Type B pancreatic cell (in vitro differentiated cells): ENCODE measurements around the gene BBS4. TPM values are rescaled to one million over a fixed set of nuclear protein-coding genes. Genes with fewer than 3 reads are reported as not detected.

Experiments
- DNase-seq: peaks from one replicate; pipeline ENCODE4 v3.0.0; 2021; ENCODE audit warnings: mixed read lengths; ENCODE audit not compliant: unreplicated experiment; ENCODE audit errors: extremely low spot score
- H3K27ac Mint-ChIP-seq: 2 replicates; pipeline ENCODE4 v1.8.0; 2021; ENCODE audit warnings: mild to moderate bottlenecking, mixed read lengths
- H3K27me3 Mint-ChIP-seq: 2 replicates; pipeline ENCODE4 v1.8.0; 2021; ENCODE audit warnings: mixed read lengths
- H3K36me3 Mint-ChIP-seq: 2 replicates; pipeline ENCODE4 v1.8.0; 2021; ENCODE audit warnings: mixed read lengths
- H3K4me1 Mint-ChIP-seq: one replicate; pipeline ENCODE4 v1.8.0; 2021; ENCODE audit warnings: mixed read lengths; ENCODE audit not compliant: unreplicated experiment
- H3K4me3 Mint-ChIP-seq: 2 replicates; pipeline ENCODE4 v1.8.0; 2021; ENCODE audit warnings: mild to moderate bottlenecking, mixed read lengths
- H3K9me3 Mint-ChIP-seq: 2 replicates; pipeline ENCODE4 v1.8.0; 2021; ENCODE audit warnings: mixed read lengths
- total RNA-seq: library from RNA; stranded (reverse); gene quantifications from 2 replicates; pipeline ENCODE4 v1.2.1, GENCODE V29; 2021; ENCODE audit warnings: low replicate concordance
- TF ChIP-seq, protein P1 (sequence below): fragments of 200-600 bp; sonication (generic); conservative IDR thresholded peaks from 2 replicates; pipeline ENCODE4 v1.5.0; 2021; ENCODE audit warnings: antibody characterized with exemption, mild to moderate bottlenecking

The BBS4 gene
- total RNA-seq, 1 donor from 2014 or later: 27.6 TPM

DNA sequence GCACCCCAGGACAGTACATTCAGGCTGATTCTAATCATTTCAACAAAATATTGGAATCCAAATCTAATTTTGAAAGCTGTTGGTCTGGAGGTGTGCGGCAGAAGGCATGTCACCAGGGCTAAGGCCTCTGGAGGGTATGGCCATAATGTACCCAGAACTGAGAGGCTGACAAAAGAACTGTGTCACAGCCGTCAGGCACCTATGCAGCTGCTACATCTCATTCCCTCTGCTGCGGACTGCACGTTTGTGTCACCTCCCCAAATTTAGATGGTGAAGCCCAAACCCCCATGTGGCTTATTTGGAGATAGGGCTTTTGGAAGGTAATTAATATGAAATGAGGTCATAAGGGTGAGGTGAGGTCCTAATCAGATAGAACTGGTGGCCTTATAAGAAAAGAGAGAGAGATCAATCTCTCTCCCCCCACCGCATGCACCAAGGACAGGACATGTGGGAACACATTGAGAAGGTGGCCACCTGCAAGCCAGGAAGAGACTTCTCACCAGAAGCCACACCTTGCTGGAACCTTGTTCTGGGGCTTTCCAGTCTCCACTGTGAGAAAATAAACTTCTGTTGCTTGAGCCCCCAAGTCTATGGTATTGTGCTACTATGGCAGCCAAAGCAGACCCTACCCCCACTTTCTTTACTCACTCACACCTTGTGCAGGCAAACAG, 74.7 kb downstream of the BBS4 start:
- TF ChIP-seq, protein P1, sequence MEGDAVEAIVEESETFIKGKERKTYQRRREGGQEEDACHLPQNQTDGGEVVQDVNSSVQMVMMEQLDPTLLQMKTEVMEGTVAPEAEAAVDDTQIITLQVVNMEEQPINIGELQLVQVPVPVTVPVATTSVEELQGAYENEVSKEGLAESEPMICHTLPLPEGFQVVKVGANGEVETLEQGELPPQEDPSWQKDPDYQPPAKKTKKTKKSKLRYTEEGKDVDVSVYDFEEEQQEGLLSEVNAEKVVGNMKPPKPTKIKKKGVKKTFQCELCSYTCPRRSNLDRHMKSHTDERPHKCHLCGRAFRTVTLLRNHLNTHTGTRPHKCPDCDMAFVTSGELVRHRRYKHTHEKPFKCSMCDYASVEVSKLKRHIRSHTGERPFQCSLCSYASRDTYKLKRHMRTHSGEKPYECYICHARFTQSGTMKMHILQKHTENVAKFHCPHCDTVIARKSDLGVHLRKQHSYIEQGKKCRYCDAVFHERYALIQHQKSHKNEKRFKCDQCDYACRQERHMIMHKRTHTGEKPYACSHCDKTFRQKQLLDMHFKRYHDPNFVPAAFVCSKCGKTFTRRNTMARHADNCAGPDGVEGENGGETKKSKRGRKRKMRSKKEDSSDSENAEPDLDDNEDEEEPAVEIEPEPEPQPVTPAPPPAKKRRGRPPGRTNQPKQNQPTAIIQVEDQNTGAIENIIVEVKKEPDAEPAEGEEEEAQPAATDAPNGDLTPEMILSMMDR: no peak
- Mint-ChIP-seq H3K36me3 (peaks cover 30% of the 10 kb centered on the region), H3K9me3 (no peaks in the 10 kb centered on the region), H3K4me1 (no peaks in the 10 kb centered on the region), H3K27me3 (no peaks in the 10 kb centered on the region), H3K27ac (no peak overlapping the region), H3K4me3 (no peak overlapping the region)
- no peak for DNase-seq

DNA sequence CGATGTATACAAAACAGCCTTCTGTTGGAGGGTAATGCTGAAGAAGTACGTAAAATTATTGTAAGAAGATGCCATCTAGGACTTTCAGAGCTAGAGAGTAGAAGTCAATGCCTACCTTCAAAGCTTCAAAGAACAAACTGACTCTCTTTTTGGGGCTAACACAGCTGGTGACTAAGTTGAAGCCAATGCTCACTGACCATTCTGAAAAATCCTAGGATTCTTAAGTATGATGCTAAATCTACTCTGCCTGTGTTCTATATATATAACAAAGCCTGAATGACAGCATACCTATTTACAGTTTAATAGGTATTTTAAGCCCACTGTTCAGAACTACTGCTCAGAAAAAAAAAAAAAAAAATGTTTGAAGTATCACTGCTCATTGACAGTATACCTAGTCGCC, 78.6 kb downstream of the BBS4 start:
- no peaks in the 10 kb centered on the region for H3K4me1 Mint-ChIP-seq
- no peak overlapping the region for H3K27ac Mint-ChIP-seq
- DNase-seq: no peak
- H3K36me3 Mint-ChIP-seq: peaks cover 54% of the 10 kb centered on the region
- H3K27me3 Mint-ChIP-seq: no peaks in the 10 kb centered on the region
- TF ChIP-seq, protein P1: no peak
- H3K4me3 Mint-ChIP-seq: no peak overlapping the region
- H3K9me3 Mint-ChIP-seq: no peaks in the 10 kb centered on the region

DNA sequence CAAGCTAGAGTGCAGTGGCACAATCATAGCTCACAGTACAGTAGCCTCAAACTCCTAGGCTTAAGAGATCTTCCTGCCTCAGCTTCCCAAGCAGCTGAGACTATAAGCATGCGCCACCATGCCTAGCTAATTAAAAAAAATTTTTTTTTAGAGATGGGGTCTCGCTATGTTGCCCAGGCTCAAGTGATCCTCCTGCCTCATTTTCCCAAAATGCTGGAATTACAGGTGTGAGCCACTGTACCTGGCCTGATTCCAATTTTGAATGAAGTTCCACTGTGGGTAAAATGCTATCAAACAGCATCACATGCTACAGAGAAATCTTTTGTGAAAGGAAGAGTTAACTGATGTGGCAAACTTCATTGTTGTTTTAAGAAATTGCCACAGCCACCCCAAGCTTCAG, 80.0 kb downstream of the BBS4 start:
- Mint-ChIP-seq H3K27me3 (no peaks in the 10 kb centered on the region), H3K27ac (no peak overlapping the region), H3K4me3 (no peak overlapping the region), H3K36me3 (peaks cover 54% of the 10 kb centered on the region), H3K4me1 (no peaks in the 10 kb centered on the region), H3K9me3 (no peaks in the 10 kb centered on the region)
- TF ChIP-seq, protein P1: no peak
- no peak for DNase-seq

DNA sequence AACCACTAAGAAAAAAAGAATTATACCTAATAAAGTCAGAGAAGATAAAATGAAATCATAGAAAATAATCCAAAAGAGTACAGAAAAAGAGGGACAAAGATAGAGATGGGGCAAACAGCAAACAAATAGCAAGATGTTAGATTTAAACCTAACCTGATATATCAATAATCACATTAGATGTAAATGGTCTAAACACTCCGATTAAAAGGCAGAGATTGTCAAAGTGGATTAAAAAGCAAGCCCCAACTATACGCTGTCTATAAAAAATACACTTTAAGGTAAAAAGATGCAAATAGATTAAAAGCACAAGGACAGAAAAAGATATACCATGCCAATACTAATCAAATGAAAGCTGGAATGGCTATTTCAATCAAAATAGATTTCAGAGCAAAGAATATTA, 80.8 kb downstream of the BBS4 start:
- no peaks in the 10 kb centered on the region for H3K27me3 Mint-ChIP-seq
- H3K4me3 Mint-ChIP-seq: no peak overlapping the region
- H3K27ac Mint-ChIP-seq: no peak overlapping the region
- H3K36me3 Mint-ChIP-seq: peaks cover 57% of the 10 kb centered on the region
- H3K9me3 Mint-ChIP-seq: no peaks in the 10 kb centered on the region
- TF ChIP-seq, protein P1: no peak
- DNase-seq: no peak
- no peaks in the 10 kb centered on the region for H3K4me1 Mint-ChIP-seq

DNA sequence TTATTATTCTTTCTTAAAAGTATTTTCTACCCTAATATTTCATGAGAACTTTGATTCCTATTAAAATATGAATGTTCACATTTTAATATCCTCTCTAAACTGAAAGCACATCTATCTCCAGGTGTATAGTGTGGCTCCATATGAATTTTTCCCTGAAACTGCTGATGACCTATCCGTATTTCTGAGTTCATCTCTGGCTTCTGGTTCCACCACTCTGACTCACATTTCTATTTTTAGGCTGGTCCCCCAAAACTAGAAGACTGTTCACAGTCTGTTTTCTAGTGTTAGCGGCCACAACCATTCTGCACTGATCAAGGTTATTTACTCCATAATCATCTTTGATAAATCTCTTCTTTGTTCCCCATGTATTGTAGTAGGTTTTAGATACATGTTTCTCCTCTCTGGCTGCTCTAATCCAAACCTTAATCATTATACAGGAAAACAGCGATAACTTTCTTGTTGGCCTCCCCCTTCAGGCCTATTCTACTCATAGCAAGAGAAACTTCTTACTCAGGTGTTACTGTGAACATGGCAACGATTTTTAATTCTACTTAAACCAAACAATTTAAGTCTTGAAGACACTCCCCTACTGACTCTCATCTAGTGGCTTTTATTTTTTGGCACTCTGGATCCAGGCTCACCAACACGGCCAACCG, 84.8 kb downstream of the BBS4 start:
- H3K4me3 Mint-ChIP-seq: no peak overlapping the region
- no peak overlapping the region for H3K27ac Mint-ChIP-seq
- TF ChIP-seq, protein P1: peak; percentile 49
- no peaks in the 10 kb centered on the region for H3K4me1 Mint-ChIP-seq
- no peaks in the 10 kb centered on the region for H3K27me3 Mint-ChIP-seq
- H3K36me3 Mint-ChIP-seq: peaks cover 45% of the 10 kb centered on the region
- no peak for DNase-seq
- H3K9me3 Mint-ChIP-seq: no peaks in the 10 kb centered on the region
